GM19351 (cell line): ENCODE data around the gene SLC25A3.
"Not testable (repeated sequence)": the region's sequence is repeated elsewhere in the genome, so short reads cannot be mapped to it uniquely, and the experiment has no call there.

Experiments
- ATAC-seq: cut with Tn5 transposase; IDR thresholded peaks from one replicate; pipeline ENCODE4 v1.9.1; 2021; ENCODE audit warnings: mild to moderate bottlenecking, moderate library complexity; ENCODE audit not compliant: unreplicated experiment

Gene SLC25A3

GRCh38 chr12:98593351-98594049 is at the start of gene SLC25A3:
Gene SLC25A3, plus strand, starts transcription at chr12:98593686. Its CDS starts 293 bp downstream, at chr12:98593979.
- peak; percentile 98 for ATAC-seq

GRCh38 chr12:98543701-98544100 is 49.8 kb upstream of the SLC25A3 start:
- no peak for ATAC-seq

GRCh38 chr12:98544751-98545150 is 48.7 kb upstream of the SLC25A3 start:
- no peak for ATAC-seq

GRCh38 chr12:98549371-98550110 is 43.9 kb upstream of the SLC25A3 start:
- ATAC-seq: no peak

- ATAC-seq: no peak
Observed at GRCh38 chr12:98551787-98552186, 41.7 kb upstream of the SLC25A3 start.

GRCh38 chr12:98558097-98558496 is 35.4 kb upstream of the SLC25A3 start:
- ATAC-seq: not testable (repeated sequence)

GRCh38 chr12:98559666-98560065 is 33.8 kb upstream of the SLC25A3 start:
- ATAC-seq: no peak

GRCh38 chr12:98561846-98562245 is 31.6 kb upstream of the SLC25A3 start:
- no peak for ATAC-seq

- ATAC-seq: no peak
Observed at GRCh38 chr12:98572010-98572409, 21.5 kb upstream of the SLC25A3 start.

GRCh38 chr12:98574110-98574509 is 19.4 kb upstream of the SLC25A3 start:
- ATAC-seq: no peak

GRCh38 chr12:98575013-98575412 is 18.5 kb upstream of the SLC25A3 start:
- ATAC-seq: no peak

- not testable (repeated sequence) for ATAC-seq
Observed at GRCh38 chr12:98576795-98577194, 16.7 kb upstream of the SLC25A3 start.

GRCh38 chr12:98578392-98578791 is 15.1 kb upstream of the SLC25A3 start:
- no peak for ATAC-seq

GRCh38 chr12:98578821-98579220 is 14.7 kb upstream of the SLC25A3 start:
- ATAC-seq: no peak

- ATAC-seq: no peak
Observed at GRCh38 chr12:98579347-98579746, 14.1 kb upstream of the SLC25A3 start.

GRCh38 chr12:98579835-98580234 is 13.7 kb upstream of the SLC25A3 start:
- ATAC-seq: no peak

- no peak for ATAC-seq
Observed at GRCh38 chr12:98580695-98581094, 12.8 kb upstream of the SLC25A3 start.

- ATAC-seq: no peak
Observed at GRCh38 chr12:98581101-98581500, 12.4 kb upstream of the SLC25A3 start.

- ATAC-seq: no peak
Observed at GRCh38 chr12:98582093-98582492, 11.4 kb upstream of the SLC25A3 start.

GRCh38 chr12:98587084-98587483 is 6.4 kb upstream of the SLC25A3 start:
- ATAC-seq: no peak

- ATAC-seq: no peak
Observed at GRCh38 chr12:98591209-98591608, 2.3 kb upstream of the SLC25A3 start.

GRCh38 chr12:98592825-98593322 is 612 bp upstream of the SLC25A3 start:
- ATAC-seq: no peak
